GM19099 (cell line): ENCODE measurements around the gene VKORC1.

Experiments
- POLR2A ChIP-seq: IDR thresholded peaks from 3 replicates; pipeline ENCODE4 v1.6.1; 2011; ENCODE audit warnings: low read depth; ENCODE audit not compliant: insufficient read length; ENCODE audit errors: extremely low read depth

Gene VKORC1

GRCh38 chr16:31081428-31082351 is 12.9 kb downstream of the VKORC1 start:
- TF ChIP-seq POLR2A, result no peak

DNA sequence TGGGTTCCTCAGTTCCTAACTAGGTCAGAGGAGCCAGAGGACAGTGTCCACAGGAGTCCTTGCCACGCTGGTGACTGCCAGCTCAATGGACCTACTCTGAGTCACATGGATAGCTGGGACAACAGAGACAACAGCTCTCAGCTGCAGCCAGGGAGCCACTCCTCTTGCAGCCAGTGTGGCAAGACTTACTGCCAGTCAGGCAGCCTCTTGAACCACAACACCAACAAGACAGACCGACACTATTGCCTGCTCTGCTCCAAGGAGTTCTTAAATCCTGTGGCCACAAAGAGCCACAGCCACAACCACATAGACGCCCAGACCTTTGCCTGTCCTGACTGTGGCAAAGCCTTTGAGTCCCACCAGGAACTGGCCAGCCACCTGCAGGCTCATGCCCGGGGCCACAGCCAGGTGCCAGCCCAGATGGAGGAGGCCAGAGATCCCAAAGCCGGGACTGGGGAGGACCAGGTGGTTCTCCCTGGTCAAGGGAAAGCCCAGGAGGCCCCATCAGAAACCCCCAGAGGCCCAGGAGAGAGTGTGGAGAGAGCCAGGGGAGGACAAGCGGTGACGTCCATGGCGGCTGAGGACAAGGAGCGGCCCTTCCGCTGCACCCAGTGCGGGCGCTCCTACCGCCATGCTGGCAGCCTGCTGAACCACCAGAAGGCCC is 13.7 kb downstream of the VKORC1 start:
- TF ChIP-seq POLR2A, result no peak

GRCh38 chr16:31080035-31080629 is 14.5 kb downstream of the VKORC1 start:
- TF ChIP-seq POLR2A, result no peak

GRCh38 chr16:31079342-31079944 is 15.2 kb downstream of the VKORC1 start:
- no peak for TF ChIP-seq POLR2A

DNA sequence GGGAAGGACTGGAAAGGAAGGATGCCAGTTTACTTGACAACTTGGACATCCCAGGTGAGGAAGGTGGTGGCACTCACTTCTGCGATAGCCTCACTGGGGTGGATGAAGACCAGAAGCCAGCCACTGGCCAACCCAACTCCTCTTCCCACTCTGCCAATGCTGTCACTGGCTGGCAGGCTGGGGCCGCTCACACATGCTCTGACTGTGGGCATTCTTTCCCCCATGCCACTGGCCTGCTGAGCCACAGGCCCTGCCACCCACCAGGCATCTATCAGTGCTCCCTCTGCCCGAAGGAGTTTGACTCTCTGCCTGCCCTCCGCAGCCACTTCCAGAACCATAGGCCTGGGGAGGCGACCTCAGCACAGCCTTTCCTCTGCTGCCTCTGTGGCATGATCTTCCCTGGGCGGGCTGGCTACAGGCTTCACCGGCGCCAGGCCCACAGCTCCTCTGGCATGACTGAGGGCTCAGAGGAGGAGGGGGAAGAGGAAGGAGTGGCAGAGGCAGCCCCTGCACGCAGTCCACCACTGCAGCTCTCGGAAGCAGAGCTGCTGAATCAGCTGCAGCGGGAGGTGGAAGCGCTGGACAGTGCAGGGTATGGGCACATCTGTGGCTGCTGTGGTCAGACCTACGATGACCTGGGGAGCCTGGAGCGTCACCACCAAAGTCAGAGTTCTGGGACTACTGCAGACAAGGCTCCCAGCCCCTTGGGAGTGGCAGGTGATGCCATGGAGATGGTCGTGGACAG is 15.8 kb downstream of the VKORC1 start:
- TF ChIP-seq POLR2A, result no peak

- no peak for TF ChIP-seq POLR2A
Observed at GRCh38 chr16:31077592-31078396, 16.8 kb downstream of the VKORC1 start.

- TF ChIP-seq POLR2A, result no peak
Observed at GRCh38 chr16:31077024-31077423, 17.6 kb downstream of the VKORC1 start.

GRCh38 chr16:31076319-31076718 is 18.3 kb downstream of the VKORC1 start:
- no peak for TF ChIP-seq POLR2A

DNA sequence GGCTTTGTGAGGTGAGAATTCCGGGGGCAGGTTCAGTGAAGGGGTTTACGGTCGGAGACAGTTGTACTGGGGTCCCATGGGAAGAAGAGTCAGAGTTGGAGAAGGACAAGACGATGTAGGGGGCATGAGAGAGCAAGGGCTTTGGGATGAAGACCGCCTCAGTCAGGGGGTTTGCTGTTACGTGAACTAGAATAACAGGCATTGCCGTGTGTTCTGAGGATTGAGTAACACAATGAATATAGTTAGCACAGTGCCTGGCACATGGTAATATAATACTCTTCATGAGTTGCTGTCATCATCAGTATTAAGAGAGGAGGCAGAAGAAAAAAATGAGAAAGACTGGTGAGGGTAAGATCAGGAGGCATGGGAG is 19.8 kb downstream of the VKORC1 start:
- TF ChIP-seq POLR2A, result no peak

DNA sequence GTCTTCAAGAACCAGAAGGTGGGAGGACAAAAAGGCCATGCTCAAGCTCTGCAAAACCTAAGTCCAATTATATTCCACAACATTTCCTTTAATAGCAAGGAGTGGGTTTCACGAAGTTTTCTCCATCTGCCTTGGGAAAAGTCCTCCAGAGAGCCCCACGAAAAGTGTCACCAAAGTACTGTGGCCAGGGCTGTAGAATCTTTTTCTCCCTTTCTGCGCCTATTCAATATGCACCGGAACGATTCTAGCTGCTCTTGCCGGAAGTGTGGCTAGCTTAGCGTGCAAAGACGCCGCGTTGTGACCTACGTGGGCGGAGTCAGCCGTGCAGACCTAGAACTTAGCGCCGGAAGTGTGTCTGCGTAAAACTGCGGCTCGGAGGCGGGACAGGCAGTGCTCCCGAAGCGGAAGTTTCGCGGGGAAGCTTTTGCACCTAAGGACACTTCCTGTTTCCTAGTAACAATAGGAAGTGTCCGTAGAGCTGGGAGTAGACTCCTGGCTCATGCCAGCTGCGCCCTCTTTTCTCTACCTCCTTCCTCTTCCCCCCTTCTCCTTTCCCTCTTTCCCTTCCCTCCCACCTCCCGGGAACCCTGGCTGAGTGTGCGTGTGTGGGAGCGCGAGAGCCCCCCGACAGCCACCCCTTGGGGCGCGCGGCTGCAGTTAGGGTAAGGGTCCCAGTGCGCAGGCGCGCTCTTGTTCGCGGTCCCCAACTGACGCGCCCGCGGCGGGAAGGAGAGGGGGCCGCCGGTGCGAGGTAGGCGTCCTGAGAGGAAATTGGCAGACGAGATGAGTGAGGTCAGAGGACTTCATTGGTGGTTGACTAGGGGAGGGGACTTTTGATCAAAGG is 20.4 kb downstream of the VKORC1 start, which contains the start of the genes ZNF646 and ZNF668:
Gene ZNF646, plus strand, starts transcription at position 453 of the 844 bp plus-strand sequence. CDS start 1,903 bp downstream, outside the sequence.
Gene ZNF668, minus strand, starts transcription at position 271 of the 844 bp plus-strand sequence. CDS start 9,781 bp downstream, outside the sequence.
- TF ChIP-seq POLR2A, result peak; percentile 94

DNA sequence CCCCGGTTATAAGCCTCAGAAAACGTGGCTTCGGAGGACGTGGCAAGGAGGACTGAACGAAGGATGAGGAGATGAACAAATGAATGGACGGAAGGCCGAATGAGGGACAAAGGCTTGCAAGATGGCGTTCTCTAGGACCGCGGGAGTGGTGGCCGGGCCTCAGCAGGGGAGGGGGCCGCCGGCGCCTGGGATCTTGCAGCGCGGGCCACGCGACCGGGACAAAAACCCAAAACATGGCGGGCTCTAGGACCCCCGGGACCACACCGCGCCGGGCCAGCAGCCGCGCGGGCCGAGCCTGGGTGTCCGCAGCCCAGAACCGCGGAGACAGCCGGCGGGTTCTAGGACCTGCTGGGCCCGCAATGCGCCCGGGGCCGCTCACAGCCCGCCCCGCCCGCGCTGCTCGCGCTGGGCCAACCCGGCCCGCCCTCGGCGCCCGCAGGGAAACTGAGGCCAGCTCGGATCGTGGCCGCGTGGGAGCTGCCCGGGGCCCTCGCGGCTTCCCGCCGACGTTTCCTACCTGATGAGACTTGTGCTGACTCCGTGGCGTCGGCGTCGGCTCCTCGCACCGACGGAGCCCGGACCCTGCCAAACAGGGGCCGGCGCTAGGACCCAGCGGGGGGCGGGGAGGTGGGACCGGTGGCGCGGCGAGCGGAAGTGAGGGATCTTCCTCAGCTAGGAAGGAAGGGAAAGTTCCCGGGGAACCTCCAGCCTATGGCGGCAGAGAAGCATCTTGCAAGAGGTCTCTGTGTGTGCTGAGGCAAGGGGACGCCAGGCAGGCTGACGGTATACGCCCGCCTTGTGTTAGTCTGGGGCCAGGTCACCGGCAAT is 21.2 kb downstream of the VKORC1 start:
- no peak for TF ChIP-seq POLR2A

- peak; percentile 24 for TF ChIP-seq POLR2A
Observed at GRCh38 chr16:31072540-31073141, 22.0 kb downstream of the VKORC1 start.

GRCh38 chr16:31071861-31072260 is 22.7 kb downstream of the VKORC1 start:
- TF ChIP-seq POLR2A, result no peak
